Gastrocnemius medialis (tissue), 4 donors: ENCODE measurements around the gene WIF1. TPM values are rescaled to one million over a fixed set of nuclear protein-coding genes. Genes with fewer than 3 reads are reported as not detected.

Experiments
- ATAC-seq, 2 donors: fragments of 150-250 bp; one replicate each; pipeline ENCODE4 v1.9.1; 2016
- DNase-seq, 2 donors: peaks; one replicate each; pipeline ENCODE4 v3.0.0-alpha.2; 2019
- H3K27ac ChIP-seq, 4 donors: fragments of 200-600 bp; sonication (generic); 1 replicate in 1 of 4; 2 replicates in 3 of 4; pipeline ENCODE4 v1.5.1; 2016 to 2018; ENCODE audit warnings: mild to moderate bottlenecking in 2 of 4, moderate library complexity in 1 of 4
- H3K27me3 ChIP-seq, 3 donors: fragments of 200-600 bp; sonication (generic) in 2 of 3; 1 replicate in 1 of 3; 2 replicates in 2 of 3; pipeline versions ENCODE4 v1.5.1 to v1.6.0; 2016 to 2019; ENCODE audit warnings: mild to moderate bottlenecking in 1 of 3, moderate library complexity in 1 of 3
- H3K36me3 ChIP-seq, 2 donors: fragments of 200-600 bp; sonication (generic) in 1 of 2; one replicate each; pipeline ENCODE4 v1.5.1; 2017 to 2018
- H3K4me1 ChIP-seq, 2 donors: fragments of 200-600 bp; sonication (generic) in 1 of 2; one replicate each; pipeline ENCODE4 v1.5.1; 2016 to 2017; ENCODE audit warnings: mild to moderate bottlenecking in 2 of 2
- H3K4me3 ChIP-seq, 4 donors: fragments of 200-600 bp; sonication (generic) in 3 of 4; 1 replicate in 1 of 4; 2 replicates in 3 of 4; pipeline ENCODE4 v1.5.1; 2016 to 2019; ENCODE audit warnings: mild to moderate bottlenecking in 2 of 4
- H3K9me3 ChIP-seq, 3 donors: fragments of 200-600 bp; sonication (generic) in 2 of 3; 1 replicate in 1 of 3; 2 replicates in 2 of 3; pipeline ENCODE4 v1.5.1; 2016 to 2019
- POLR2A ChIP-seq, 2 donors: fragments of 450-650 bp; IDR thresholded peaks; one replicate each; pipeline ENCODE4 v1.6.1; 2017; ENCODE audit warnings: antibody characterized with exemption in 2 of 2, mild to moderate bottlenecking in 2 of 2, moderate library complexity in 2 of 2
- in situ Hi-C, 4 donors: fragments of 200-750 bp; cut with MboI; loops; one replicate each; pipeline versions ENCODE4 v1.15.0 to v1.8.0; 2017; ENCODE audit warnings: low sequenced_read_pairs in 4 of 4
- intact Hi-C: fragments of 100-400 bp; cut with DNase I; formaldehyde crosslinking; loops from one replicate; pipeline ENCODE4 v1.15.1; 2023; ENCODE audit warnings: low total_unique reads
- total RNA-seq, 4 donors: library from RNA; depleted of rRNA; stranded (reverse); fragments of >200 nt; gene quantifications; one replicate each; pipeline versions ENCODE4 v1.1.0 to v1.2.3, GENCODE V29; 2016
- TF ChIP-seq, protein P1 (sequence below), 5 experiments: fragments of 450-650 bp in 3 of 5; fragments of 200-600 bp in 2 of 5; sonication (generic) in 2 of 5; IDR thresholded peaks in 4 of 5; conservative IDR thresholded peaks in 1 of 5; 1 replicate in 4 of 5; 2 replicates in 1 of 5; pipeline ENCODE4 v1.5.1; 2016 to 2019; ENCODE audit warnings: antibody characterized with exemption in 5 of 5, mild to moderate bottlenecking in 3 of 5, moderate library complexity in 3 of 5

The WIF1 gene
- total RNA-seq, 4 donors from 2014 or later, result not detected

DNA sequence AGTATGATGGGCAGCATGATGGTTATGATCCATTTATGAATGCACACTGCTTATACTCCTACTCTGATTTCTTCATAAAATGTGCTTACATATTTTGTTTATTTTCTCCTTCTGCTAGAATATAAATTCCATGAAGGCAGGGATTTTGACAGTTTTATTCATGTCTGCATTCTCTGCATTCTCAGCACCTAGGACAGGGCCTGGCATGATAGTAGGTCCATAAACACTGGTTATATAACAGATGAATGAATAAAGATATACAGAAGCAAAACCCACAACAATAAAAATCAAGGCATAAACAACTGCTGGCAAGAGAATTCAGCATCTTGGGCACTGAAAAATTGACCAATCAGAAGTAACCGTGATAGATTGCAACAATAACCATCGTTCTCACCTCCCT, 115.4 kb downstream of the WIF1 start:
- DNase-seq (no peak), ATAC-seq (no peak)
- intact Hi-C loops (no loop called here), in situ Hi-C loops (no loop called here)
- Histone ChIP-seq H3K27ac (no peak overlapping the region), H3K27me3 (no peaks in the 10 kb centered on the region), H3K4me1 (no peaks in the 10 kb centered on the region), H3K36me3 (no peaks in the 10 kb centered on the region), H3K4me3 (no peak overlapping the region), H3K9me3 (no peaks in the 10 kb centered on the region)
- TF ChIP-seq, protein P1, sequence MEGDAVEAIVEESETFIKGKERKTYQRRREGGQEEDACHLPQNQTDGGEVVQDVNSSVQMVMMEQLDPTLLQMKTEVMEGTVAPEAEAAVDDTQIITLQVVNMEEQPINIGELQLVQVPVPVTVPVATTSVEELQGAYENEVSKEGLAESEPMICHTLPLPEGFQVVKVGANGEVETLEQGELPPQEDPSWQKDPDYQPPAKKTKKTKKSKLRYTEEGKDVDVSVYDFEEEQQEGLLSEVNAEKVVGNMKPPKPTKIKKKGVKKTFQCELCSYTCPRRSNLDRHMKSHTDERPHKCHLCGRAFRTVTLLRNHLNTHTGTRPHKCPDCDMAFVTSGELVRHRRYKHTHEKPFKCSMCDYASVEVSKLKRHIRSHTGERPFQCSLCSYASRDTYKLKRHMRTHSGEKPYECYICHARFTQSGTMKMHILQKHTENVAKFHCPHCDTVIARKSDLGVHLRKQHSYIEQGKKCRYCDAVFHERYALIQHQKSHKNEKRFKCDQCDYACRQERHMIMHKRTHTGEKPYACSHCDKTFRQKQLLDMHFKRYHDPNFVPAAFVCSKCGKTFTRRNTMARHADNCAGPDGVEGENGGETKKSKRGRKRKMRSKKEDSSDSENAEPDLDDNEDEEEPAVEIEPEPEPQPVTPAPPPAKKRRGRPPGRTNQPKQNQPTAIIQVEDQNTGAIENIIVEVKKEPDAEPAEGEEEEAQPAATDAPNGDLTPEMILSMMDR (IDR thresholded peaks at IDR 0.05 in 4 of 5, conservative IDR thresholded peaks at IDR 0.05 in 1 of 5), result no peak
- TF ChIP-seq POLR2A (IDR thresholded peaks at IDR 0.05), result no peak

DNA sequence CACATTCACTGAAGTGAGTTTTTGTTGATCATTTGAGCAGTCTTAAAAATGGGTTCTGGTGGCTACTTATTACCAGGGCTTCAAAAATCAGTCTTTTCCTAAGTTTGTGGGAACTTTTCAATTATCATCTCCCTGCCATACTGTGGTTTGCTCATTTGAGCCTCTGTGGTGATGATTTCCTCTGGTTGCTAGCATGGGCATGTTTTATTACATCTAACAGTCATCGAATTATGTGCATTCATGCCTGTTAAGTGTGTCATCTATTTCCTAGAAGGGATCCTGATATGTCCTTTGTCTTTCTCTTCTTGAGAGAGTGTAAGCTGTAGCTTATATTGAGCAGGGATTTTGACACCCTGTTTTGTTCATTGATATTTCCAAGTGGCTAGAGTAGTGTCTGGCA, 116.8 kb downstream of the WIF1 start:
- Histone ChIP-seq H3K27me3 (no peaks in the 10 kb centered on the region), H3K9me3 (no peaks in the 10 kb centered on the region), H3K27ac (no peak overlapping the region), H3K4me3 (no peak overlapping the region), H3K4me1 (no peaks in the 10 kb centered on the region), H3K36me3 (no peaks in the 10 kb centered on the region)
- in situ Hi-C loops, result no loop called here
- intact Hi-C loops, result no loop called here
- no peak for ATAC-seq
- no peak for DNase-seq
- no peak for TF ChIP-seq POLR2A (IDR thresholded peaks at IDR 0.05)
- TF ChIP-seq, protein P1 (IDR thresholded peaks at IDR 0.05 in 4 of 5, conservative IDR thresholded peaks at IDR 0.05 in 1 of 5), result no peak

Other genes starting within 250 kb of the WIF1 start
- gene LEMD3, start 48.3 kb upstream of the WIF1 start, total RNA-seq, result 10 to 100 TPM; 14.0 to 29.4 (median 14.7) TPM
- gene MSRB3, start 157.4 kb upstream of the WIF1 start, total RNA-seq, result 10 to 100 TPM; 29.0 to 59.0 (median 47.3) TPM